ENCODE measurements around the gene SGCG.

- no peak for TF ChIP-seq CTCF (conservative IDR thresholded peaks at IDR 0.05; ENCODE audit: low read length)
- TF ChIP-seq EZH2phosphoT487 (IDR thresholded peaks at IDR 0.05; ENCODE audit: borderline replicate concordance): no peak
Measured at GRCh38 chr13:23359882-23360281, 179.1 kb downstream of the SGCG start.

All from Loucy (cell line).